GM23338 (cell line): ENCODE data around the gene EDEM1. TPM values are rescaled to one million over a fixed set of nuclear protein-coding genes. Genes with fewer than 3 reads are reported as not detected.

ENCODE experiments used
- ATAC-seq: fragments of 200-7000 bp; cut with Tn5 transposase; 3 replicates; pipeline ENCODE4 v1.9.1; 2020
- DNase-seq: peaks from one replicate; pipeline ENCODE4 v3.0.0-alpha.2; 2015; ENCODE audit warnings: low spot score
- H2AFZ ChIP-seq: fragments of 200-600 bp; sonication (generic); 2 replicates; pipeline ENCODE4 v1.8.0; 2016; ENCODE audit warnings: antibody characterized with exemption, mild to moderate bottlenecking, moderate library complexity
- H3F3A ChIP-seq: fragments of 200-600 bp; sonication (generic); replicated peaks from 2 replicates; pipeline ENCODE4 v1.8.0; 2017; ENCODE audit warnings: antibody characterized with exemption, mixed run types, low read depth
- H3K27ac ChIP-seq: fragments of 200-600 bp; sonication (generic); 2 replicates; pipeline ENCODE4 v1.6.1; 2016; ENCODE audit warnings: low read depth
- H3K27me3 ChIP-seq: fragments of 200-600 bp; sonication (generic); 2 replicates; pipeline ENCODE4 v1.8.0; 2016; ENCODE audit warnings: mild to moderate bottlenecking, mixed run types, moderate library complexity; ENCODE audit not compliant: insufficient read depth
- H3K36me3 ChIP-seq: fragments of 200-600 bp; sonication (generic); 2 replicates; pipeline ENCODE4 v1.8.0; 2016; ENCODE audit warnings: mild to moderate bottlenecking; ENCODE audit not compliant: insufficient read depth
- H3K4me1 ChIP-seq: fragments of 200-600 bp; sonication (generic); 2 replicates; pipeline ENCODE4 v1.8.0; 2016; ENCODE audit warnings: mild to moderate bottlenecking, moderate library complexity; ENCODE audit not compliant: insufficient read depth
- H3K4me2 ChIP-seq: fragments of 200-600 bp; sonication (generic); 2 replicates; pipeline ENCODE4 v1.7.1; 2017; ENCODE audit warnings: mixed run types
- H3K4me3 ChIP-seq: fragments of 200-600 bp; sonication (generic); 2 replicates; pipeline ENCODE4 v1.6.1; 2016; ENCODE audit warnings: mixed run types
- H3K79me2 ChIP-seq: fragments of 200-600 bp; sonication (generic); replicated peaks from 2 replicates; pipeline ENCODE4 v1.8.0; 2017; ENCODE audit warnings: mild to moderate bottlenecking; ENCODE audit not compliant: insufficient read depth
- H3K9me2 ChIP-seq: fragments of 200-600 bp; sonication (generic); 2 replicates; pipeline ENCODE4 v1.8.0; 2017; ENCODE audit not compliant: insufficient read depth
- H4K20me1 ChIP-seq: fragments of 200-600 bp; sonication (generic); replicated peaks from 2 replicates; pipeline ENCODE4 v1.8.0; 2017; ENCODE audit warnings: mild to moderate bottlenecking; ENCODE audit not compliant: insufficient read depth
- H3K27ac Mint-ChIP-seq: 2 replicates; pipeline ENCODE4 v1.8.0; 2020; ENCODE audit warnings: inconsistent platforms, mild to moderate bottlenecking, moderate library complexity, mixed read lengths
- H3K27me3 Mint-ChIP-seq: 3 replicates; pipeline ENCODE4 v1.8.0; 2022; ENCODE audit warnings: low read depth, mild to moderate bottlenecking, moderate library complexity, mixed read lengths, inconsistent platforms; ENCODE audit not compliant: insufficient read depth, poor library complexity
- H3K36me3 Mint-ChIP-seq: 3 replicates; pipeline ENCODE4 v1.8.0; 2021; ENCODE audit warnings: low read depth, mild to moderate bottlenecking, inconsistent platforms, moderate library complexity, mixed read lengths
- H3K4me1 Mint-ChIP-seq: 3 replicates; pipeline ENCODE4 v1.8.0; 2020; ENCODE audit warnings: mild to moderate bottlenecking, inconsistent platforms, mixed read lengths
- H3K4me3 Mint-ChIP-seq: 3 replicates; pipeline ENCODE4 v1.8.0; 2021; ENCODE audit warnings: moderate library complexity, mild to moderate bottlenecking, inconsistent platforms, mixed read lengths
- H3K9me3 Mint-ChIP-seq: 3 replicates; pipeline ENCODE4 v1.8.0; 2020; ENCODE audit warnings: moderate library complexity, mild to moderate bottlenecking, inconsistent platforms, mixed read lengths
- CREB1 ChIP-seq: fragments of 250-450 bp; sonication (Bioruptor Pico); IDR thresholded peaks from 2 replicates; pipeline ENCODE4 v1.5.0; 2020; ENCODE audit warnings: low read depth, mild to moderate bottlenecking, moderate library complexity
- EZH2 ChIP-seq: fragments of 200-600 bp; sonication (generic); IDR thresholded peaks from one replicate; pipeline ENCODE4 v1.8.0; 2017; ENCODE audit warnings: antibody characterized with exemption, mild to moderate bottlenecking, low read depth; ENCODE audit not compliant: unreplicated experiment
- EZH2phosphoT487 ChIP-seq: fragments of 200-600 bp; sonication (generic); IDR thresholded peaks from one replicate; pipeline ENCODE4 v1.8.1; 2018; ENCODE audit warnings: antibody characterized with exemption; ENCODE audit not compliant: unreplicated experiment
- JUNB ChIP-seq: IDR thresholded peaks from one replicate; pipeline ENCODE4 v1.6.1; 2016; ENCODE audit warnings: antibody characterized with exemption; ENCODE audit not compliant: unreplicated experiment
- POLR2AphosphoS5 ChIP-seq: IDR thresholded peaks from 2 replicates; pipeline ENCODE4 v1.6.1; 2016; ENCODE audit warnings: antibody characterized with exemption, low read depth
- ZNF114 ChIP-seq: fragments of 250-450 bp; sonication (Bioruptor Pico); IDR thresholded peaks from 2 replicates; pipeline ENCODE4 v1.5.0; 2020; ENCODE audit warnings: mild to moderate bottlenecking, moderate library complexity
- ZNF331 ChIP-seq: fragments of 250-450 bp; sonication (Bioruptor Pico); IDR thresholded peaks from 2 replicates; pipeline ENCODE4 v1.5.0; 2020; ENCODE audit warnings: low read depth, mild to moderate bottlenecking, moderate library complexity
- polyA plus RNA-seq: library from polyadenylated mRNA; unstranded; fragments of >200 nt; fragmentation: Nextera tagmentation; extraction: Ambion mirVana; gene quantifications from 2 replicates; pipeline ENCODE4 v1.2.1, GENCODE V29; 2016
- total RNA-seq: library from RNA; depleted of rRNA; stranded (reverse); fragments of >200 nt; shearing (Covaris generic); gene quantifications from 2 replicates; pipeline ENCODE4 v1.2.3, GENCODE V29; 2014
- TF ChIP-seq, protein P1 (sequence below): fragments of 250-450 bp; sonication (Bioruptor Pico); IDR thresholded peaks from 2 replicates; pipeline ENCODE4 v1.5.0; 2020; ENCODE audit warnings: mild to moderate bottlenecking, moderate library complexity

The EDEM1 gene
- total and polyA plus RNA-seq, 2 experiments from 2014 or later, result 2.2 to 36.7 TPM

DNA sequence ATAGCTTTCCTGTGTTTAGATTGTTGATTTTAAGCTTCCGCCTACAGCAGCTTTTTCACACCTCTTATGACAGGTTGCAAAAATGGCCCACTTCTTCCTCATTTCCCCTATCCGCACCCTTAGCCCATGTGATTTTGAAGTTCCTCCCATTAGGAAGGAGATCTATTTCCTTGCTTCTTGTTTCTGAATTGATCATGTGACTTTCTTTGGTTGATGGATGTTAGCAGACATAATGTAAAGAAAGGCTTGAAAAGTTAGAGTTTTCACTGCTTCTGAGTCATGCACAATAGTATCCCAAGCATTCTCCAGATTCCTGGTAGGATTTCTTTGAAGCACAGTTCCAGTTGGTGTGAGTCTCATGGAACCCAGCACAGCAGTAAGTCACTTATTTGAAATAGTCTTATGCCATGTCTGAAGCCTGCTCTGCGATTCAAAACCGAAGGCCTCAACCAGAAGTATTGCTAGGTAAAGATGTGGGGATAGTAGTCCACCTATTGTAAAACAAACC lies 76.6 kb downstream of the EDEM1 start:
- Histone ChIP-seq H3K4me3 (no peak overlapping the region), H3K9me2 (no peaks in the 10 kb centered on the region), H3K27ac (no peak overlapping the region), H3F3A (no peaks in the 10 kb centered on the region), H3K27me3 (no peaks in the 10 kb centered on the region), H2AFZ (no peak overlapping the region), H3K79me2 (no peaks in the 10 kb centered on the region), H3K36me3 (peaks cover 4% of the 10 kb centered on the region; the same call in 1 of the 2 replicates), H3K4me1 (no peaks in the 10 kb centered on the region), H3K4me2 (no peak overlapping the region), H4K20me1 (no peaks in the 10 kb centered on the region)
- Mint-ChIP-seq H3K4me1 (no peaks in the 10 kb centered on the region), H3K4me3 (no peak overlapping the region), H3K36me3 (no peaks in the 10 kb centered on the region; the same call in 2 of the 3 replicates), H3K27ac (no peak overlapping the region), H3K9me3 (peaks cover 76% of the 10 kb centered on the region), H3K27me3 (peaks cover 6% of the 10 kb centered on the region)
- TF ChIP-seq ZNF331 (no peak), POLR2AphosphoS5 (no peak), EZH2 (no peak), JUNB (no peak), EZH2phosphoT487 (no peak), CREB1 (CRISPR knock-in tag) (no peak), ZNF114 (CRISPR knock-in tag) (no peak)
- TF ChIP-seq, protein P1, sequence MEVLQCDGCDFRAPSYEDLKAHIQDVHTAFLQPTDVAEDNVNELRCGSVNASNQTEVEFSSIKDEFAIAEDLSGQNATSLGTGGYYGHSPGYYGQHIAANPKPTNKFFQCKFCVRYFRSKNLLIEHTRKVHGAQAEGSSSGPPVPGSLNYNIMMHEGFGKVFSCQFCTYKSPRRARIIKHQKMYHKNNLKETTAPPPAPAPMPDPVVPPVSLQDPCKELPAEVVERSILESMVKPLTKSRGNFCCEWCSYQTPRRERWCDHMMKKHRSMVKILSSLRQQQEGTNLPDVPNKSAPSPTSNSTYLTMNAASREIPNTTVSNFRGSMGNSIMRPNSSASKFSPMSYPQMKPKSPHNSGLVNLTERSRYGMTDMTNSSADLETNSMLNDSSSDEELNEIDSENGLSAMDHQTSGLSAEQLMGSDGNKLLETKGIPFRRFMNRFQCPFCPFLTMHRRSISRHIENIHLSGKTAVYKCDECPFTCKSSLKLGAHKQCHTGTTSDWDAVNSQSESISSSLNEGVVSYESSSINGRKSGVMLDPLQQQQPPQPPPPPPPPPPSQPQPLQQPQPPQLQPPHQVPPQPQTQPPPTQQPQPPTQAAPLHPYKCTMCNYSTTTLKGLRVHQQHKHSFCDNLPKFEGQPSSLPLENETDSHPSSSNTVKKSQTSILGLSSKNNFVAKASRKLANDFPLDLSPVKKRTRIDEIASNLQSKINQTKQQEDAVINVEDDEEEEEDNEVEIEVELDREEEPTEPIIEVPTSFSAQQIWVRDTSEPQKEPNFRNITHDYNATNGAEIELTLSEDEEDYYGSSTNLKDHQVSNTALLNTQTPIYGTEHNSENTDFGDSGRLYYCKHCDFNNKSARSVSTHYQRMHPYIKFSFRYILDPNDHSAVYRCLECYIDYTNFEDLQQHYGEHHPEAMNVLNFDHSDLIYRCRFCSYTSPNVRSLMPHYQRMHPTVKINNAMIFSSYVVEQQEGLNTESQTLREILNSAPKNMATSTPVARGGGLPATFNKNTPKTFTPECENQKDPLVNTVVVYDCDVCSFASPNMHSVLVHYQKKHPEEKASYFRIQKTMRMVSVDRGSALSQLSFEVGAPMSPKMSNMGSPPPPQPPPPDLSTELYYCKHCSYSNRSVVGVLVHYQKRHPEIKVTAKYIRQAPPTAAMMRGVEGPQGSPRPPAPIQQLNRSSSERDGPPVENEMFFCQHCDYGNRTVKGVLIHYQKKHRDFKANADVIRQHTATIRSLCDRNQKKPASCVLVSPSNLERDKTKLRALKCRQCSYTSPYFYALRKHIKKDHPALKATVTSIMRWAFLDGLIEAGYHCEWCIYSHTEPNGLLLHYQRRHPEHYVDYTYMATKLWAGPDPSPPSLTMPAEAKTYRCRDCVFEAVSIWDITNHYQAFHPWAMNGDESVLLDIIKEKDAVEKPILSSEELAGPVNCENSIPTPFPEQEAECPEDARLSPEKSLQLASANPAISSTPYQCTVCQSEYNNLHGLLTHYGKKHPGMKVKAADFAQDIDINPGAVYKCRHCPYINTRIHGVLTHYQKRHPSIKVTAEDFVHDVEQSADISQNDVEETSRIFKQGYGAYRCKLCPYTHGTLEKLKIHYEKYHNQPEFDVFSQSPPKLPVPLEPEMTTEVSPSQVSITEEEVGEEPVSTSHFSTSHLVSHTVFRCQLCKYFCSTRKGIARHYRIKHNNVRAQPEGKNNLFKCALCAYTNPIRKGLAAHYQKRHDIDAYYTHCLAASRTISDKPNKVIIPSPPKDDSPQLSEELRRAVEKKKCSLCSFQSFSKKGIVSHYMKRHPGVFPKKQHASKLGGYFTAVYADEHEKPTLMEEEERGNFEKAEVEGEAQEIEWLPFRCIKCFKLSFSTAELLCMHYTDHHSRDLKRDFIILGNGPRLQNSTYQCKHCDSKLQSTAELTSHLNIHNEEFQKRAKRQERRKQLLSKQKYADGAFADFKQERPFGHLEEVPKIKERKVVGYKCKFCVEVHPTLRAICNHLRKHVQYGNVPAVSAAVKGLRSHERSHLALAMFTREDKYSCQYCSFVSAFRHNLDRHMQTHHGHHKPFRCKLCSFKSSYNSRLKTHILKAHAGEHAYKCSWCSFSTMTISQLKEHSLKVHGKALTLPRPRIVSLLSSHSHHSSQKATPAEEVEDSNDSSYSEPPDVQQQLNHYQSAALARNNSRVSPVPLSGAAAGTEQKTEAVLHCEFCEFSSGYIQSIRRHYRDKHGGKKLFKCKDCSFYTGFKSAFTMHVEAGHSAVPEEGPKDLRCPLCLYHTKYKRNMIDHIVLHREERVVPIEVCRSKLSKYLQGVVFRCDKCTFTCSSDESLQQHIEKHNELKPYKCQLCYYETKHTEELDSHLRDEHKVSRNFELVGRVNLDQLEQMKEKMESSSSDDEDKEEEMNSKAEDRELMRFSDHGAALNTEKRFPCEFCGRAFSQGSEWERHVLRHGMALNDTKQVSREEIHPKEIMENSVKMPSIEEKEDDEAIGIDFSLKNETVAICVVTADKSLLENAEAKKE (CRISPR knock-in tag), result no peak
- ATAC-seq (no peak), DNase-seq (no peak)
